Measurements from ENCODE around the gene L3MBTL4. TPM values are rescaled to one million over a fixed set of nuclear protein-coding genes. Genes with fewer than 3 reads are reported as not detected.

The L3MBTL4 gene
- total and polyA plus RNA-seq, 5 donors, result 4.9 to 36.9 (median 31.4) TPM

DNA sequence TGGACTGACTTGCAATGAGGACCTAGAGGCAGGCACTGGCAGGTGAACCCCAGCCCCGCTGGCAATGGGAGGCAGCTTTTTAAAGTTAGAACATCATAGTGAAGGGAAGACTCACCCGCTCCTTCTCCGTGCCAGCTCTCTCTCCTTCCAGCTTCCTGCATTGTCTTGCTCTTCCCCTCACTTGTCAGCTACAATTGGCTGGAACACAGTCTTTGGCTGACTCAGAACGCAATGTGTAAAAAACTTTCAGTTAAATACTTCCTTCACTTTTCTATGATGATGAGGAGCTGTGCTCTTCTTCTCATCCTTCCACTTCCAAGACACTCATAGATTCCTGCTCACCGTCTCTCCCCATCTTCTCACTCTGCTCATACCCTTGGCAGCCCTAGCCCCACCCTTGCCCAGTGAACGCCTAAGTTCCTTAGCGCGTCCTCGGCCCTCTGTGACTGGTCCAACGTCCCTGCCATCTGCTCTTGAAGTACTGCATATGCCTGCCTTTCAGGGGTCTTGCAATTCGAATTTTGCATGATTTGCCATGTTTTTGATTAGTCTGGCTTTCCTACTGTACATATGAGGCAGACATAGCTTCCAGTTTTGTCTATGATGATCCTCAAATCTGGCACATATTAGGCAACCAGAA is 401.4 kb downstream of the L3MBTL4 start:
- intact Hi-C loops (cut with DNase I), result no loop called here

DNA sequence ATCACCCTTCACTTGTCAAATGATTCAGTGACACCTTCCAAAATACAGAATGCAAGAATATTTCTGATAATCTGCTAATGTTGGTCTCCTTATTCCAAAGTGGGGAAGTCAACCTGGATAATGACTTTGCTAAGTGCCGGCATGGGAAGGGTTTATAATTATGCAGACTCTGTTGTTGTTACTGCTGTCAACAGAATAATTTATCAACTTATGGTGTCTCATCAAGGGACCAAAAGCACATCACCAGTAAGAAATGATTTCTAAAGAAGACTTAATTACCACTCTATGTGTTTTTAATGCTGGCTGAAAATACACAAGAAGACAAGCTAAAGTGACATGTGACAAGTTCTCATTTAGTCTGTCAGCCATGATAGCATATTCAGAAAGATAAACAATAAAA is 403.8 kb downstream of the L3MBTL4 start:
- Histone ChIP-seq H3K27ac (ENCODE audit: low read length) (no peak overlapping the region), H3K4me1 (ENCODE audit: control insufficient read depth, insufficient read depth, low read length) (no peaks in the 10 kb centered on the region), H3K9me3 (ENCODE audit: control insufficient read depth, low read length) (no peaks in the 10 kb centered on the region), H3K4me3 (ENCODE audit: low read length) (no peak overlapping the region), H3K27me3 (ENCODE audit: control insufficient read depth, insufficient read depth) (no peaks in the 10 kb centered on the region)
- DNase-seq, result no peak
- intact Hi-C loops (cut with DNase I), result no loop called here
- no peak for ATAC-seq
- WGBS, result 68% methylated on average over 1 of the region's 1 CpG

More for the DNA sequence above, 401.4 kb downstream of the L3MBTL4 start:
- WGBS, result 73% methylated on average over 11 of the region's 11 CpGs
- ATAC-seq (no peak), DNase-seq (no peak)
- H3K27ac ChIP-seq (ENCODE audit: low read length), result no peak overlapping the region
- H3K4me3 ChIP-seq (ENCODE audit: low read length), result no peak overlapping the region
- no peaks in the 10 kb centered on the region for H3K9me3 ChIP-seq (ENCODE audit: control insufficient read depth, low read length)
- no peaks in the 10 kb centered on the region for H3K4me1 ChIP-seq (ENCODE audit: control insufficient read depth, insufficient read depth, low read length)
- no peaks in the 10 kb centered on the region for H3K27me3 ChIP-seq (ENCODE audit: control insufficient read depth, insufficient read depth)

- ATAC-seq (no peak), DNase-seq (no peak)
- Histone ChIP-seq H3K4me3 (ENCODE audit: low read length) (no peak overlapping the region), H3K4me1 (ENCODE audit: control insufficient read depth, insufficient read depth, low read length) (no peaks in the 10 kb centered on the region), H3K9me3 (ENCODE audit: control insufficient read depth, low read length) (no peaks in the 10 kb centered on the region), H3K27me3 (ENCODE audit: control insufficient read depth, insufficient read depth) (no peaks in the 10 kb centered on the region), H3K27ac (ENCODE audit: low read length) (no peak overlapping the region)
- WGBS, result 75% methylated on average over 5 of the region's 5 CpGs
- intact Hi-C loops (cut with DNase I), result no loop called here
Observed at GRCh38 chr18:6010284-6010683, 404.4 kb downstream of the L3MBTL4 start.

GRCh38 chr18:6009756-6010155 is 405.0 kb downstream of the L3MBTL4 start:
- DNase-seq (no peak), ATAC-seq (no peak)
- no peaks in the 10 kb centered on the region for H3K9me3 ChIP-seq (ENCODE audit: control insufficient read depth, low read length)
- H3K4me1 ChIP-seq (ENCODE audit: control insufficient read depth, insufficient read depth, low read length), result no peaks in the 10 kb centered on the region
- WGBS, result 70% methylated on average over 4 of the region's 4 CpGs
- intact Hi-C loops (cut with DNase I), result no loop called here
- no peak overlapping the region for H3K27ac ChIP-seq (ENCODE audit: low read length)
- H3K4me3 ChIP-seq (ENCODE audit: low read length), result no peak overlapping the region
- no peaks in the 10 kb centered on the region for H3K27me3 ChIP-seq (ENCODE audit: control insufficient read depth, insufficient read depth)

DNA sequence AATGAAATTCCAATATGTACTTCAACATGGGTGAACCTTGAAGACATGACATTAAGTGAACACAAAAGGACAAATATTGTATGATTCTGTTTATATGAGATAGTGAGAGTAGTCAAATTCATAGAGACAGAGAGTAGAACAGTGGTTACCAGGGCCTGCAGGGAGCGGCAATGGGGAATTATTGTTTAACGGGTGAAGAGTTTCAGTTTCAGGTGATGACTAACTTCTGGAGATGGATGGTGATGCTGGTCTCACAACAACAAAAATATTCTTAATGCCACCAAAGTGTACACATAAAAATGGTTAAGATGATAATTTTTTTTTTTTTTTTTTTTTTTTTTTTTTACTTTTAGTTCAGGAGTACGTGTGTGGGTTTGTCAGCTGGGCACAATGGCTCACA is 410.0 kb downstream of the L3MBTL4 start:
- intact Hi-C loops (cut with DNase I), result no loop called here
- no peak for DNase-seq
- Histone ChIP-seq H3K9me3 (ENCODE audit: control insufficient read depth, low read length) (no peaks in the 10 kb centered on the region), H3K27me3 (ENCODE audit: control insufficient read depth, insufficient read depth) (no peaks in the 10 kb centered on the region), H3K4me3 (ENCODE audit: low read length) (no peak overlapping the region), H3K27ac (ENCODE audit: low read length) (no peak overlapping the region), H3K4me1 (ENCODE audit: control insufficient read depth, insufficient read depth, low read length) (no peaks in the 10 kb centered on the region)
- 93% methylated on average over 3 of the region's 3 CpGs for WGBS
- no peak for ATAC-seq

DNA sequence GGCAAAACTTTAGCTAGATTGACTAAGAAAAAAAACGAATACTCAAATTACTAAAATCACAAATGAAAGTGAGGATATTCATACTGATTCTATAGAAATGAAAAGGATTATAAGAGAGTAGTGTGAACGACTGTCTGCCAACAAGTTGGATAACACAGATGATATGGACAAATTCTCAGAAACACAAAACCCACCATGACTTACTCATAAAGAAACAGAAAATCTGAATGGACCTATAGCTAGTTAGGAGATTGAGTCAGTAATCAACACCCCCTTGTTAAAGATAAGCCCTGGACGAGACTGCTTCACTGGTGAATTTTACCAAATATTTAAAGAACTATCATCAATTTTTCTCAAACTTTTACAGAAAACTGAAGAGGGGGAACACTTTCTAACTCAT is 410.6 kb downstream of the L3MBTL4 start:
- DNase-seq, result no peak
- WGBS, result 58% methylated on average over 3 of the region's 3 CpGs
- H3K27ac ChIP-seq (ENCODE audit: low read length), result no peak overlapping the region
- no peak overlapping the region for H3K4me3 ChIP-seq (ENCODE audit: low read length)
- no peaks in the 10 kb centered on the region for H3K9me3 ChIP-seq (ENCODE audit: control insufficient read depth, low read length)
- intact Hi-C loops (cut with DNase I), result no loop called here
- no peaks in the 10 kb centered on the region for H3K27me3 ChIP-seq (ENCODE audit: control insufficient read depth, insufficient read depth)
- no peaks in the 10 kb centered on the region for H3K4me1 ChIP-seq (ENCODE audit: control insufficient read depth, insufficient read depth, low read length)
- ATAC-seq, result no peak

- Histone ChIP-seq H3K9me3 (ENCODE audit: control insufficient read depth, low read length) (no peaks in the 10 kb centered on the region), H3K27ac (ENCODE audit: low read length) (no peak overlapping the region), H3K4me3 (ENCODE audit: low read length) (no peak overlapping the region), H3K4me1 (ENCODE audit: control insufficient read depth, insufficient read depth, low read length) (no peaks in the 10 kb centered on the region), H3K27me3 (ENCODE audit: control insufficient read depth, insufficient read depth) (no peaks in the 10 kb centered on the region)
- no peak for DNase-seq
- 79% methylated on average over 2 of the region's 2 CpGs for WGBS
- intact Hi-C loops (cut with DNase I), result no loop called here
- ATAC-seq, result no peak
Observed at GRCh38 chr18:6001867-6002266, 412.8 kb downstream of the L3MBTL4 start.

GRCh38 chr18:5998907-5999306 is 415.8 kb downstream of the L3MBTL4 start:
- no peak for DNase-seq
- ATAC-seq, result no peak
- H3K27me3 ChIP-seq (ENCODE audit: control insufficient read depth, insufficient read depth), result no peaks in the 10 kb centered on the region
- intact Hi-C loops (cut with DNase I), result no loop called here
- no peaks in the 10 kb centered on the region for H3K9me3 ChIP-seq (ENCODE audit: control insufficient read depth, low read length)
- no peaks in the 10 kb centered on the region for H3K4me1 ChIP-seq (ENCODE audit: control insufficient read depth, insufficient read depth, low read length)
- no peak overlapping the region for H3K4me3 ChIP-seq (ENCODE audit: low read length)
- H3K27ac ChIP-seq (ENCODE audit: low read length), result no peak overlapping the region

GRCh38 chr18:5998166-5998881 is 416.4 kb downstream of the L3MBTL4 start:
- 89% methylated on average over 7 of the region's 7 CpGs for WGBS

DNA sequence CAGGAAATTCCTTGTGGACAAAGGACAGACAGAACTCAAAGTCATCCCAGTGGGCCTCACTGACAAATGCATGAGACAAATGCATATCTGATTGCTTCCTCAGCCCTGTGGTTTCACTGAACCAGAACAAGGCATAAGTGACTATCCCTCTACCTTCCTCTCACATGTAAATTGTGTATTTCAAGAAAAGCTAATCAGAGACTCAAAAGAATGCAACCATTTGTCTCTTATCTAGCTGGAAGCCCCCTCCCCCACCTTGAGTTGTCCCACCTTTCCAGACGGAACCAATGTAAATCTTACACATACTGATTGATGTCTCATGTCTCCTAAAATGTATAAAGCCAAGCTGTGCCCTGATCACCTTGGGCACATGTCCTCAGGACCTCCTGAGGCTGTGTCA is 417.4 kb downstream of the L3MBTL4 start:
- ATAC-seq (no peak), DNase-seq (no peak)
- H3K27me3 ChIP-seq (ENCODE audit: control insufficient read depth, insufficient read depth), result no peaks in the 10 kb centered on the region
- 72% methylated on average over 1 of the region's 1 CpG for WGBS
- H3K27ac ChIP-seq (ENCODE audit: low read length), result no peak overlapping the region
- intact Hi-C loops (cut with DNase I), result no loop called here
- H3K4me3 ChIP-seq (ENCODE audit: low read length), result no peak overlapping the region
- H3K9me3 ChIP-seq (ENCODE audit: control insufficient read depth, low read length), result no peaks in the 10 kb centered on the region
- H3K4me1 ChIP-seq (ENCODE audit: control insufficient read depth, insufficient read depth, low read length), result no peaks in the 10 kb centered on the region

More at GRCh38 chr18:5998166-5998881, 416.4 kb downstream of the L3MBTL4 start:
- Histone ChIP-seq H3K27me3 (ENCODE audit: control insufficient read depth, insufficient read depth) (no peaks in the 10 kb centered on the region), H3K4me3 (ENCODE audit: low read length) (no peak overlapping the region), H3K9me3 (ENCODE audit: control insufficient read depth, low read length) (no peaks in the 10 kb centered on the region), H3K27ac (ENCODE audit: low read length) (no peak overlapping the region), H3K4me1 (ENCODE audit: control insufficient read depth, insufficient read depth, low read length) (no peaks in the 10 kb centered on the region)
- intact Hi-C loops (cut with DNase I), result no loop called here
- ATAC-seq (no peak), DNase-seq (no peak)

DNA sequence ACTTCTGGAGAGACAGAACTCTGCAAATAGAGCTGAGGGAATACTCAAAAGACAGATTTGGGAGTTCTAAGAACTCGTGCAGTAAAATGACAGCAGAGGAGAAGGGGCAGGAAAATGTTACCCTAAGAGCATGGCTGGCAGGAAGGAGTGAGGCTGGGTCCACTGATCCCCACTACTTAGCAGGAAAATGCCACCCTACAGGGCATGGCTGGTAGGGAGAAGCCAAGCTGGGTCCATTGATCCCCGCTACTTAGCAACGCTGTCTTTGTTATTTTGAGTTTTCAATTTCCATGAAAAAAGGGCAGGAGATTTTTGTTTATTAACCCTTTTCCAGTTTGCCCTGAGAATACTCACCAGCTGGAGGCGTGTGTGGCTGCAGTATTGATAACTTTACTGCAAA is 419.1 kb downstream of the L3MBTL4 start:
- Histone ChIP-seq H3K4me3 (ENCODE audit: low read length) (no peak overlapping the region), H3K27me3 (ENCODE audit: control insufficient read depth, insufficient read depth) (no peaks in the 10 kb centered on the region), H3K9me3 (ENCODE audit: control insufficient read depth, low read length) (no peaks in the 10 kb centered on the region), H3K4me1 (ENCODE audit: control insufficient read depth, insufficient read depth, low read length) (no peaks in the 10 kb centered on the region), H3K27ac (ENCODE audit: low read length) (no peak overlapping the region)
- intact Hi-C loops (cut with DNase I), result no loop called here
- WGBS, result 81% methylated on average over 4 of the region's 4 CpGs
- ATAC-seq (no peak), DNase-seq (no peak)
